PFSK-1 (cell line): ENCODE results near the gene NPY.

Source experiments
- FOXP2 ChIP-seq: optimal IDR thresholded peaks from 2 replicates; pipeline ENCODE3; 2011; ENCODE audit warnings: borderline replicate concordance, control low read depth, inconsistent platforms; ENCODE audit not compliant: insufficient read depth; ENCODE audit errors: extremely low read length, extremely low read depth
- POLR2AphosphoS5 ChIP-seq: IDR thresholded peaks from 2 replicates; pipeline ENCODE4 v1.6.1; 2012; ENCODE audit warnings: low read depth, mild to moderate bottlenecking, control low read depth, low read length, moderate library complexity
- SIN3A ChIP-seq: IDR thresholded peaks from 2 replicates; pipeline ENCODE4 v1.6.1; 2012; ENCODE audit warnings: mild to moderate bottlenecking, low read length, moderate library complexity, borderline replicate concordance; ENCODE audit not compliant: insufficient read depth
- TAF1 ChIP-seq: IDR thresholded peaks from 2 replicates; pipeline ENCODE4 v1.6.1; 2012; ENCODE audit warnings: low read length, control low read depth, borderline replicate concordance; ENCODE audit not compliant: insufficient read depth
- TF ChIP-seq, protein P1 (sequence below), 2 experiments: IDR thresholded peaks; 2 replicates each; pipeline versions ENCODE4 v1.6.1 to v1.8.0; 2011 to 2012; ENCODE audit warnings: low read depth in 2 of 2, low read length in 2 of 2, control low read depth in 1 of 2, inconsistent platforms in 1 of 2, mild to moderate bottlenecking in 1 of 2, moderate library complexity in 1 of 2; ENCODE audit not compliant: insufficient read depth in 1 of 2

DNA sequence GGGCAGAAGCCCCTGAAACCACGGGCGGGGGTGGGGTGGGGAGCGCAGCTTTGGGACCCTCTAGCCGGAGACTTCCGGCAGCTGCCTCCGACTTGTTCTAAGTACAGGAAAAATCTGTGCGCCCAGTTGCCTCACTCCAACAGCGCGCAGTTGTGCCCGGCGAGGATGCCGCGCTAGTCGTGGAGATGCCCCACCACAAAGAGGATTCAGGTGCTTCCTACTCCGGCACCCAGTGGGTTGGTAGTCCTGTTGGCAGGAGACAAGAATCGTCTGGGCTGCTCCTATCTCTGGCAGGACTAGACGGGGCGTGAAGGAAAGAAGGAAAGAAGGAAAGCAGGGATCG, 465 bp upstream of the NPY start:
- TF ChIP-seq, protein P1, sequence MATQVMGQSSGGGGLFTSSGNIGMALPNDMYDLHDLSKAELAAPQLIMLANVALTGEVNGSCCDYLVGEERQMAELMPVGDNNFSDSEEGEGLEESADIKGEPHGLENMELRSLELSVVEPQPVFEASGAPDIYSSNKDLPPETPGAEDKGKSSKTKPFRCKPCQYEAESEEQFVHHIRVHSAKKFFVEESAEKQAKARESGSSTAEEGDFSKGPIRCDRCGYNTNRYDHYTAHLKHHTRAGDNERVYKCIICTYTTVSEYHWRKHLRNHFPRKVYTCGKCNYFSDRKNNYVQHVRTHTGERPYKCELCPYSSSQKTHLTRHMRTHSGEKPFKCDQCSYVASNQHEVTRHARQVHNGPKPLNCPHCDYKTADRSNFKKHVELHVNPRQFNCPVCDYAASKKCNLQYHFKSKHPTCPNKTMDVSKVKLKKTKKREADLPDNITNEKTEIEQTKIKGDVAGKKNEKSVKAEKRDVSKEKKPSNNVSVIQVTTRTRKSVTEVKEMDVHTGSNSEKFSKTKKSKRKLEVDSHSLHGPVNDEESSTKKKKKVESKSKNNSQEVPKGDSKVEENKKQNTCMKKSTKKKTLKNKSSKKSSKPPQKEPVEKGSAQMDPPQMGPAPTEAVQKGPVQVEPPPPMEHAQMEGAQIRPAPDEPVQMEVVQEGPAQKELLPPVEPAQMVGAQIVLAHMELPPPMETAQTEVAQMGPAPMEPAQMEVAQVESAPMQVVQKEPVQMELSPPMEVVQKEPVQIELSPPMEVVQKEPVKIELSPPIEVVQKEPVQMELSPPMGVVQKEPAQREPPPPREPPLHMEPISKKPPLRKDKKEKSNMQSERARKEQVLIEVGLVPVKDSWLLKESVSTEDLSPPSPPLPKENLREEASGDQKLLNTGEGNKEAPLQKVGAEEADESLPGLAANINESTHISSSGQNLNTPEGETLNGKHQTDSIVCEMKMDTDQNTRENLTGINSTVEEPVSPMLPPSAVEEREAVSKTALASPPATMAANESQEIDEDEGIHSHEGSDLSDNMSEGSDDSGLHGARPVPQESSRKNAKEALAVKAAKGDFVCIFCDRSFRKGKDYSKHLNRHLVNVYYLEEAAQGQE (IDR thresholded peaks at IDR 0.05; ENCODE audit: insufficient read depth in 1 of 2, low read depth in 2 of 2, low read length in 2 of 2): no peak
- TF ChIP-seq POLR2AphosphoS5 (no peak), TAF1 (no peak), SIN3A (no peak), FOXP2 (no peak)
